ENCODE measurements around the gene NACC2.

The NACC2 gene

DNA sequence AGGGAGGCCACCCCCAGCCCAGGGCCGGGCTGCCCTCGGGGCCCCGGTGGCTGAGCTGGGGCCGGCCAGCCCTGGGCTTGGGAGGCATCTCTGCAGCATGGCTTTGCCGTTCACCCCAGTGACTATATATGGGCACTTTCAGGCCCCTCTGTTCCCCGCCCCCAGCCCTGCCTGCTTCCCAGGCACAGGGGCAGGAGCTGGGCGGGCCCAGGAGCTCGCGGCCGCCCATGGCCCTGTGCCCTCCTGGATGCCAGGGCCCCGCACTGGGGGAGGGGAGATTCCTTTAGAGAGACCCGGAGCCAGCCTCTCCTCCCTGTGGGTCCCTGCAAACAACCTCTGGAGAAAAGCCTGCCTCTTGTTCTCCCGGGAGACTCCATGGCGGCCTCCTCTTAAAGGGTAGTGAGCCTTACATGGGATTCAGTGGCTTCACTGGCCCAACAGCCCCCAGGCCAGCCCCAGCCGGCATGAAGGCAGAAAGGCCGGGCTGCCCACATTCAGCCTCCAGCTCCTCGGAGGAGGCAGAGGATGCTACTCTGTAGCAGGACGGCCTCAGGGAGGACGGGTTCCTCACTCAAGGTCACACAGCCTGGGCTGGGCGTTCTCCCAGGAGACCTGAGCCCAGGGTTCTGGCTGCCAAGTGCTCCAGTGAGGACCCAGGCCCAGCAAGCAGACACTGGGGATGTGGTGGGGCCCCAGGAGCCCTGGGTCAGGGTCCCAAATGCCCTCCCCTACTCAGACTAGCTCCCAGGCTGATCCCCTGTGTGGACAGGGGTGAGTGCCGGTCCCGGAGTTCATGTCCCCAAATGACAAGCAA is 4.1 kb downstream of the NACC2 start:
- Histone ChIP-seq H3K79me2 (ENCODE audit: control insufficient read depth, insufficient read depth, low read length, unreplicated experiment) (peaks cover 81% of the 10 kb centered on the region), H3K4me1 (ENCODE audit: control insufficient read depth, insufficient read depth, low read length, unreplicated experiment) (peaks cover 28% of the 10 kb centered on the region), H3K27ac (ENCODE audit: low read depth, low read length) (no peak overlapping the region), H2AFZ (ENCODE audit: low read length, unreplicated experiment) (no peak overlapping the region), H3K36me3 (ENCODE audit: insufficient read depth, low read length) (no peaks in the 10 kb centered on the region), H3K4me3 (ENCODE audit: low read depth, low read length) (no peak overlapping the region), H3K27me3 (ENCODE audit: insufficient read depth, low read length) (no peaks in the 10 kb centered on the region)

DNA sequence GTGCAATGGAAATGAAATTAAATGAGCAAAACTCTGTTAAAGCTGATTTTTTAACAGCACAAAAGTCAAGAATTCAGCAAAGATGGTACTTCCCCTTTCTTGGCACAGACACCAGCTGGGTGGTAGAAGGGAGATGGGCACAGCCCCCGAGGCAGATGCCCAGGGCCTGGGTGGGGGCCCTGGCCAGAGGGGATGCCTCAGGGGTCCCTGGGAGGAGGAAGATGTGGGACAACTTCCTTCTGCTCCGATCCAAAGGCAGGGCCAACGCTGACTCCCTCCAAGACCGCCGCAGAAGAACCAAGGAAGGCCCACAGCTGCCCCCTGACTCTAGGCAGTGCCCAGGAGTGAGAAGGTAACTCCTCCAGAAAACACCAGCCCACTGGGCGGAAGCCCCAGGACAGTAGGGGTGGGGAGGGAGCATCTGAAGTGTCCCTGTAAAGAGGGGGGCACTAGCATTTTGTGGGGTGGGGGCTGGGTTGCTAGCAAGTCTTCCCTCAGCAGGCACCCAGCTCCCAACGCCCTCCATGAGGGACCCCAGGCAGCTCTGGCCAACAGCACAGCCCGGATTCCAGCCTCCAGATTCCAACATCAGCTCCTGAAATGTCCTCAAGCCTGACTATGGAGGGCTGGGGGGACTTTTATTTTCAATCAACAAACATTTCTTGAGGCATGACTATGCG is 4.9 kb downstream of the NACC2 start:
- H3K4me1 ChIP-seq (ENCODE audit: control insufficient read depth, insufficient read depth, low read length, unreplicated experiment): peaks cover 28% of the 10 kb centered on the region

DNA sequence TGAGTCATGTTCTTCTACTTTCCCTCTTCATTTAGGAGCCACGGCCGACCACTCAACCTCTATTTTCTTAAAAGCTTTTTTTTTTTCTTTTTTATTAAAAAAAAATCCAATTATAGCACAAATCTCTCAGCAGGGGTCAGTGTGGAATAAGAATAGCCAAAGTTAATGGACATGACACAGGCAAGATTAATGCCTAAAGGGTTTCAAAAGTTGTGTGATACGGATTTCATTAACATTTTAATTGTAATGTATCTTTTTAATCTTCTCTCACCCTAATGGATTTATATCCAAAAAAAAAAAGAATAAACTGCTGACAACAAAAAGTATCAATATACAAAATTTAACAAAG is 5.4 kb downstream of the NACC2 start:
- Histone ChIP-seq H3K79me2 (ENCODE audit: control insufficient read depth, insufficient read depth, low read length, unreplicated experiment) (peaks cover 88% of the 10 kb centered on the region), H3K27me3 (ENCODE audit: insufficient read depth, low read length) (no peaks in the 10 kb centered on the region), H2AFZ (ENCODE audit: low read length, unreplicated experiment) (no peak overlapping the region), H3K36me3 (ENCODE audit: insufficient read depth, low read length) (no peaks in the 10 kb centered on the region), H3K4me3 (ENCODE audit: low read depth, low read length) (no peak overlapping the region), H3K4me1 (ENCODE audit: control insufficient read depth, insufficient read depth, low read length, unreplicated experiment) (peaks cover 28% of the 10 kb centered on the region), H3K27ac (ENCODE audit: low read depth, low read length) (no peak overlapping the region)

More for the DNA sequence above, 4.9 kb downstream of the NACC2 start:
- H3K27me3 ChIP-seq (ENCODE audit: insufficient read depth, low read length): no peaks in the 10 kb centered on the region
- no peak overlapping the region for H3K27ac ChIP-seq (ENCODE audit: low read depth, low read length)
- no peak overlapping the region for H3K4me3 ChIP-seq (ENCODE audit: low read depth, low read length)
- H2AFZ ChIP-seq (ENCODE audit: low read length, unreplicated experiment): no peak overlapping the region
- H3K79me2 ChIP-seq (ENCODE audit: control insufficient read depth, insufficient read depth, low read length, unreplicated experiment): peaks cover 87% of the 10 kb centered on the region
- H3K36me3 ChIP-seq (ENCODE audit: insufficient read depth, low read length): no peaks in the 10 kb centered on the region

GRCh38 chr9:136088939-136089696 is 6.0 kb downstream of the NACC2 start:
- Histone ChIP-seq H3K4me3 (ENCODE audit: low read depth, low read length) (no peak overlapping the region), H2AFZ (ENCODE audit: low read length, unreplicated experiment) (no peak overlapping the region), H3K27me3 (ENCODE audit: insufficient read depth, low read length) (no peaks in the 10 kb centered on the region), H3K79me2 (ENCODE audit: control insufficient read depth, insufficient read depth, low read length, unreplicated experiment) (peaks cover 88% of the 10 kb centered on the region), H3K27ac (ENCODE audit: low read depth, low read length) (no peak overlapping the region), H3K4me1 (ENCODE audit: control insufficient read depth, insufficient read depth, low read length, unreplicated experiment) (peaks cover 28% of the 10 kb centered on the region), H3K36me3 (ENCODE audit: insufficient read depth, low read length) (no peaks in the 10 kb centered on the region)

DNA sequence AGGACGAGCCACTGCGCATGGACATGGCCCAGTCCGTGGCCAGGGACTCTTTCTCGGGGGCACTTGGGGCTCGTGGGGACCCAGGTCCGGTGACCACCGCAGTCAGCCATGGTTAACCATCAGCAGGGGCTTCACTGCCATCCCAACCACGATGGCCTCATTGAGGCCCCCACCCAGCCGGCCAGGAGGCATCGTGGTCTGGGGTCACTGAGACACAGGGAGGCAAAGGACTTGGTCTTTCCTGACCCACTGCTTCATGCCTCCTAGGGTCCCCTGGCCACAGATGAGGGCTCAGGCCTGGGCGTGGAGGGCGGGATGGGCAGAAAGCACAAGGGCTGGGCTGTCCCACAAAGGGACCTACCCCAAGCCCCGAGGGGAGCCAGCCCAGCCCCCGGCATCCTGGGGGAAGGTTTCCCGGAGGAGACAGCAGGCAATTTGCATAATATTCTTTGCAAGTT is 6.6 kb downstream of the NACC2 start:
- Histone ChIP-seq H3K4me1 (ENCODE audit: control insufficient read depth, insufficient read depth, low read length, unreplicated experiment) (peaks cover 23% of the 10 kb centered on the region), H3K27me3 (ENCODE audit: insufficient read depth, low read length) (no peaks in the 10 kb centered on the region), H2AFZ (ENCODE audit: low read length, unreplicated experiment) (no peak overlapping the region), H3K4me3 (ENCODE audit: low read depth, low read length) (no peak overlapping the region), H3K36me3 (ENCODE audit: insufficient read depth, low read length) (no peaks in the 10 kb centered on the region), H3K27ac (ENCODE audit: low read depth, low read length) (no peak overlapping the region), H3K79me2 (ENCODE audit: control insufficient read depth, insufficient read depth, low read length, unreplicated experiment) (peaks cover 85% of the 10 kb centered on the region)

DNA sequence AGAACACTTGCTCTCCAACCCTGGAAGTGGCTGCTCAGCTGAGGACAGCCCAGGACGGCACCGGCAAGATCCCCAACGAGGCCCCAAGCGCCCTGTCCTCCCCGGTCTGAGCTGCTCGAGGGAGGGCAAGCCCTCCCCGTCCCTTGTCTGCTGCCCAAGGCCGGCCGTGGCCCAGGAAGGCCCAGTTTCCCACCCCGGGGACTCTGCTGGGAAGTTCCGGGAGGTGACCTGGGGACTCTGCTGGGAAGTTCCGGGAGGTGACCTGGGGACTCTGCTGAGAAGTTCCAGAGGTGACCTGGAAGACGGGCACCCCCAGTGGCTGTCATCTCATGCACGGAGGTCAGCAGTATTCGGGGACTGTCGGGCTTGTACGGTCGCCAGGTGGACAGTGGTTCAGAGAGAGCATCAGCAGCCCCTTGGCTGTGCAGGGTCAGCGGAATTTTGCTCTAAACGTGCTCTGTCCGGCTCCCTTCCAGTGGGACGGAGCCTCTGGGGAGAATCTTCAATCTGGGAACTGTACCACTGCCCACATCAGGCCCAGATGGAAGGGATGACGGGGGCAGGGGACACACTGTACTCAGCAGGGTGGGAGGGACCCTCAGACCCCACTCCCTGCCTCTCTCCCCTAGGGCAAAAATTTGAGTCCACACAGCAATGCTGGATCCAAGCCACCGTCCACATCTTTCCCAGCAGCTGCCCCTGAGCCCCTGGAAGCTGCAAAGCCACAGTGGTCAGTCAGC is 7.2 kb downstream of the NACC2 start:
- H3K79me2 ChIP-seq (ENCODE audit: control insufficient read depth, insufficient read depth, low read length, unreplicated experiment): peaks cover 79% of the 10 kb centered on the region
- H3K4me1 ChIP-seq (ENCODE audit: control insufficient read depth, insufficient read depth, low read length, unreplicated experiment): peaks cover 18% of the 10 kb centered on the region
- no peak overlapping the region for H3K27ac ChIP-seq (ENCODE audit: low read depth, low read length)
- no peak overlapping the region for H3K4me3 ChIP-seq (ENCODE audit: low read depth, low read length)
- H3K27me3 ChIP-seq (ENCODE audit: insufficient read depth, low read length): no peaks in the 10 kb centered on the region
- H3K36me3 ChIP-seq (ENCODE audit: insufficient read depth, low read length): no peaks in the 10 kb centered on the region
- no peak overlapping the region for H2AFZ ChIP-seq (ENCODE audit: low read length, unreplicated experiment)

- H3K79me2 ChIP-seq (ENCODE audit: control insufficient read depth, insufficient read depth, low read length, unreplicated experiment): peaks cover 79% of the 10 kb centered on the region
- H3K4me1 ChIP-seq (ENCODE audit: control insufficient read depth, insufficient read depth, low read length, unreplicated experiment): peaks cover 15% of the 10 kb centered on the region
- no peak overlapping the region for H2AFZ ChIP-seq (ENCODE audit: low read length, unreplicated experiment)
- no peak overlapping the region for H3K4me3 ChIP-seq (ENCODE audit: low read depth, low read length)
- H3K27me3 ChIP-seq (ENCODE audit: insufficient read depth, low read length): no peaks in the 10 kb centered on the region
- no peaks in the 10 kb centered on the region for H3K36me3 ChIP-seq (ENCODE audit: insufficient read depth, low read length)
- H3K27ac ChIP-seq (ENCODE audit: low read depth, low read length): no peak overlapping the region
These were observed 7.9 kb downstream of the NACC2 start for GRCh38 chr9:136086951-136087740.

GRCh38 chr9:136086213-136086881 is 8.7 kb downstream of the NACC2 start:
- peaks cover 77% of the 10 kb centered on the region for H3K79me2 ChIP-seq (ENCODE audit: control insufficient read depth, insufficient read depth, low read length, unreplicated experiment)
- no peak overlapping the region for H3K27ac ChIP-seq (ENCODE audit: low read depth, low read length)
- no peaks in the 10 kb centered on the region for H3K27me3 ChIP-seq (ENCODE audit: insufficient read depth, low read length)
- peaks cover 15% of the 10 kb centered on the region for H3K4me1 ChIP-seq (ENCODE audit: control insufficient read depth, insufficient read depth, low read length, unreplicated experiment)
- no peaks in the 10 kb centered on the region for H3K36me3 ChIP-seq (ENCODE audit: insufficient read depth, low read length)
- no peak overlapping the region for H3K4me3 ChIP-seq (ENCODE audit: low read depth, low read length)
- no peak overlapping the region for H2AFZ ChIP-seq (ENCODE audit: low read length, unreplicated experiment)

DNA sequence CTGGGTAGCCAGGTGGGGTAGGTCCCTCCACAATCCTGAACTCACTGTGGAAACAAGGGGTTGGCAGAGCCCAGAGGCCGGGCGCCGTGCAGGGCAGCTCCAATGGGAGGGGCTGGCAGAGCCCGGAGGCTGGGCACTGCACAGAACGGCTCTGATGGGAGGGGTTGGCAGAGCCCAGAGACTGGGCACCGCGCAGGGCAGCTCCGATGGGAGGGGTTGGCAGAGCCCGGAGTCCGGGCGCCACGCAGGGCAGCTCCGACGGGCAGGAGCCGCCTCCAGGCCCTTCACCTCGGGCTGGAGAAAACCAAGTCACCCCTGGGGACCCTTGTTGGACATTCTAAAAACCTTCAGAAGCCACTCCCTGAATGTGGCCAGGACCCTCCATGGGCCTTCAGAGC is 9.3 kb downstream of the NACC2 start:
- H3K36me3 ChIP-seq (ENCODE audit: insufficient read depth, low read length): no peaks in the 10 kb centered on the region
- no peak overlapping the region for H2AFZ ChIP-seq (ENCODE audit: low read length, unreplicated experiment)
- no peak overlapping the region for H3K27ac ChIP-seq (ENCODE audit: low read depth, low read length)
- H3K27me3 ChIP-seq (ENCODE audit: insufficient read depth, low read length): no peaks in the 10 kb centered on the region
- no peak overlapping the region for H3K4me3 ChIP-seq (ENCODE audit: low read depth, low read length)
- H3K79me2 ChIP-seq (ENCODE audit: control insufficient read depth, insufficient read depth, low read length, unreplicated experiment): peaks cover 77% of the 10 kb centered on the region
- H3K4me1 ChIP-seq (ENCODE audit: control insufficient read depth, insufficient read depth, low read length, unreplicated experiment): peaks cover 9% of the 10 kb centered on the region
